ENCODE results near the gene ARFGEF2. TPM values are rescaled to one million over a fixed set of nuclear protein-coding genes. Genes with fewer than 3 reads are reported as not detected.

Gene ARFGEF2
- total RNA-seq, 1 donor from 2014 or later, result 32.9 TPM

GRCh38 chr20:49039854-49040253 lies 118.3 kb downstream of the ARFGEF2 start:
- Histone ChIP-seq H3K27me3 (ENCODE audit: low read depth) (no peaks in the 10 kb centered on the region), H3K27ac (no peak overlapping the region), H3K4me3 (no peak overlapping the region), H3K36me3 (peaks cover 13% of the 10 kb centered on the region), H3K4me1 (peaks cover 13% of the 10 kb centered on the region), H3K9me3 (no peaks in the 10 kb centered on the region)
- DNase-seq (no peak), ATAC-seq (no peak)
- intact Hi-C loops (cut with DNase I), result no loop called here
- TF ChIP-seq CTCF (IDR thresholded peaks at IDR 0.05), result no peak

GRCh38 chr20:49043000-49043399 lies 121.5 kb downstream of the ARFGEF2 start:
- ATAC-seq (no peak), DNase-seq (no peak)
- H3K4me3 ChIP-seq, result no peak overlapping the region
- H3K27me3 ChIP-seq (ENCODE audit: low read depth), result no peaks in the 10 kb centered on the region
- TF ChIP-seq CTCF (IDR thresholded peaks at IDR 0.05), result no peak
- no peak overlapping the region for H3K27ac ChIP-seq
- no peaks in the 10 kb centered on the region for H3K36me3 ChIP-seq
- intact Hi-C loops (cut with DNase I), result no loop called here
- peaks cover 30% of the 10 kb centered on the region for H3K4me1 ChIP-seq
- H3K9me3 ChIP-seq, result no peaks in the 10 kb centered on the region

- ATAC-seq, result peak; percentile 5 to 25
- Histone ChIP-seq H3K27me3 (ENCODE audit: low read depth) (no peaks in the 10 kb centered on the region), H3K36me3 (peaks cover 5% of the 10 kb centered on the region), H3K9me3 (no peaks in the 10 kb centered on the region), H3K4me3 (peak overlapping the region; percentile 92), H3K27ac (peak overlapping the region; percentile 90), H3K4me1 (peaks cover 28% of the 10 kb centered on the region)
- peak; percentile 68 for DNase-seq
- intact Hi-C loops (cut with DNase I), result no loop called here
- TF ChIP-seq CTCF (IDR thresholded peaks at IDR 0.05), result no peak
Observed at GRCh38 chr20:49045440-49046086, 124.1 kb downstream of the ARFGEF2 start.

- H3K27me3 ChIP-seq (ENCODE audit: low read depth), result no peaks in the 10 kb centered on the region
- peak within 1 kb of the TSS; percentile 92 for H3K4me3 ChIP-seq
- H3K27ac ChIP-seq, result peak within 1 kb of the TSS; percentile 90
- no peaks in the 10 kb centered on the region for H3K9me3 ChIP-seq
- H3K36me3 ChIP-seq, result peaks cover 5% of the 10 kb centered on the region
- ATAC-seq (peak; percentile 99), DNase-seq (peak; percentile 96)
- intact Hi-C loops (cut with DNase I), result no loop called here
- peaks cover 28% of the 10 kb centered on the region for H3K4me1 ChIP-seq
- no peak for TF ChIP-seq CTCF (IDR thresholded peaks at IDR 0.05)
Observed at GRCh38 chr20:49046087-49046900, 124.8 kb downstream of the ARFGEF2 start, which contains the start of gene CSE1L. TSS of gene CSE1L (plus strand) at chr20:49046312. CDS start at chr20:49058464, 12,152 bp downstream.

GRCh38 chr20:49052334-49052733 lies 130.8 kb downstream of the ARFGEF2 start:
- no peak for ATAC-seq

More at GRCh38 chr20:49052334-49052733, 130.8 kb downstream of the ARFGEF2 start:
- intact Hi-C loops (cut with DNase I), result no loop called here
- DNase-seq, result no peak
- Histone ChIP-seq H3K36me3 (peaks cover 5% of the 10 kb centered on the region), H3K9me3 (no peaks in the 10 kb centered on the region), H3K4me3 (no peak overlapping the region), H3K4me1 (peaks cover 24% of the 10 kb centered on the region), H3K27me3 (ENCODE audit: low read depth) (no peaks in the 10 kb centered on the region), H3K27ac (no peak overlapping the region)
- TF ChIP-seq CTCF (IDR thresholded peaks at IDR 0.05), result no peak

Measured in lower lobe of right lung (tissue), 2 donors.